Pancreas (tissue), 10 donors: ENCODE measurements around the gene RGS8. TPM values are rescaled to one million over a fixed set of nuclear protein-coding genes. Genes with fewer than 3 reads are reported as not detected.

Experiments
- ATAC-seq, 4 donors: fragments of 200-7000 bp; cut with Tn5 transposase; one replicate each; pipeline versions ENCODE4 v1.8.0 to v1.9.1; 2020; ENCODE audit warnings: mild to moderate bottlenecking in 4 of 4, moderate library complexity in 4 of 4
- DNase-seq, 6 donors: peaks; one replicate each; pipeline ENCODE4 v3.0.0-alpha.2; 2020
- FAIRE-seq: peaks from 2 replicates; lab custom pipeline; 2012; peaks lifted over from hg19 to GRCh38; lab: Jason Lieb, UNC
- H3K27ac ChIP-seq, 4 donors: fragments of 200-600 bp; sonication (generic); 1 replicate in 3 of 4; 2 replicates in 1 of 4; pipeline versions ENCODE4 v1.5.0 to v1.8.0; 2020
- H3K27me3 ChIP-seq, 4 donors: fragments of 200-600 bp; one replicate each; pipeline ENCODE4 v1.8.0; 2021
- H3K36me3 ChIP-seq, 3 donors: fragments of 200-600 bp; sonication (generic) in 1 of 3; one replicate each; pipeline versions ENCODE4 v1.5.0 to v1.8.0; 2020 to 2021
- H3K4me1 ChIP-seq, 3 donors: fragments of 200-600 bp; one replicate each; pipeline ENCODE4 v1.8.0; 2021
- H3K4me3 ChIP-seq, 4 donors: fragments of 200-600 bp; sonication (generic) in 2 of 4; one replicate each; pipeline versions ENCODE4 v1.5.0 to v1.8.0; 2020 to 2021
- H3K9me3 ChIP-seq, 4 donors: fragments of 200-600 bp; one replicate each; pipeline ENCODE4 v1.8.0; 2021
- CTCF ChIP-seq, 4 donors: fragments of 200-600 bp; sonication (generic) in 3 of 4; IDR thresholded peaks; one replicate each; pipeline versions ENCODE4 v1.5.0 to v1.8.0; 2021; ENCODE audit warnings: antibody characterized with exemption in 4 of 4
- WGBS, 2 donors: extraction: QIAGEN DNeasy Blood & Tissue Kit; methylation state at CpG; one replicate each; pipeline ENCODE4 v1.1.7; 2013; 5-methylcytosine and 5-hydroxymethylcytosine counted together
- intact Hi-C, 3 donors: fragments of 100-400 bp; cut with DNase I; formaldehyde crosslinking; loops; one replicate each; pipeline versions ENCODE4 v1.11.1 to v1.14.2; 2022
- polyA plus RNA-seq, 2 donors: library from polyadenylated mRNA; stranded (reverse); fragments of 200-250 nt; gene quantifications; one replicate each; pipeline ENCODE4 v1.2.3, GENCODE V29; 2013
- total RNA-seq, 6 donors: library from RNA; stranded (reverse); fragmentation: NEBNext Ultra II Directional in 4 of 6; extraction: Animal tissue kit (Norgen Biotek cat#: 25700) in 4 of 6; gene quantifications; one replicate each; pipeline versions ENCODE4 v1.2.1 to v1.2.4, GENCODE V29; 2021 to 2023
- donor health status: healthy with polysubstance abuse.
- donor health status: DM: no; HTN: no; CAD: no; lungs with moderate emphysema.
- donor health status: DM: no; HTN: no; CAD: no.
- donor health status: control.
- donor health status: control.
- donor health status: Bipolar disorder and iron deficiency.
- donor health status: DM: yes; HTN: yes; CAD: no.
- donor health status: DM: no; HTN: no; CAD: no.
- donor health status: DM: no; HTN: no; CAD: no.
- donor health status: DM: yes; HTN: yes; CAD: no.

The RGS8 gene
- total and polyA plus RNA-seq, 8 donors, result 0.02 TPM; not detected in 7

- intact Hi-C loops, result no loop called here
- Histone ChIP-seq H3K36me3 (no peaks in the 10 kb centered on the region), H3K4me3 (no peak overlapping the region), H3K27me3 (no peaks in the 10 kb centered on the region), H3K9me3 (no peaks in the 10 kb centered on the region), H3K27ac (no peak overlapping the region), H3K4me1 (no peaks in the 10 kb centered on the region)
- ATAC-seq, result peak in 1 of 4 donors; percentile 21
- no peak for DNase-seq
- WGBS, 2 donors, result 52 to 61% methylated on average over 4 of the region's 4 CpGs
- no peak for TF ChIP-seq CTCF (IDR thresholded peaks at IDR 0.05)
- no peak for FAIRE-seq
Observed at GRCh38 chr1:182676274-182676673, 8.1 kb downstream of the RGS8 start.

- ATAC-seq, result peak in 1 of 4 donors; percentile 34
- no peak for FAIRE-seq
- no peaks in the 10 kb centered on the region for H3K4me1 ChIP-seq
- intact Hi-C loops, result no loop called here
- WGBS, 2 donors, result 72 to 75% methylated on average over 8 of the region's 8 CpGs
- H3K27me3 ChIP-seq, result no peaks in the 10 kb centered on the region
- no peak for DNase-seq
- no peaks in the 10 kb centered on the region for H3K9me3 ChIP-seq
- no peak overlapping the region for H3K27ac ChIP-seq
- no peak for TF ChIP-seq CTCF (IDR thresholded peaks at IDR 0.05)
- H3K36me3 ChIP-seq, result no peaks in the 10 kb centered on the region
- H3K4me3 ChIP-seq, result no peak overlapping the region
Observed at GRCh38 chr1:182674346-182675246, 9.8 kb downstream of the RGS8 start.

GRCh38 chr1:182672487-182672836, 11.9 kb downstream of the RGS8 start:
- Histone ChIP-seq H3K4me1 (no peaks in the 10 kb centered on the region), H3K9me3 (no peaks in the 10 kb centered on the region), H3K27ac (no peak overlapping the region), H3K27me3 (no peaks in the 10 kb centered on the region), H3K36me3 (no peaks in the 10 kb centered on the region), H3K4me3 (no peak overlapping the region)
- intact Hi-C loops, result no loop called here
- 39 to 54% methylated on average over 1 of the region's 1 CpG for WGBS, 2 donors
- ATAC-seq (no peak), DNase-seq (no peak), FAIRE-seq (no peak)
- TF ChIP-seq CTCF (IDR thresholded peaks at IDR 0.05), result no peak

GRCh38 chr1:182671750-182672486, 12.5 kb downstream of the RGS8 start:
- no peak for DNase-seq

More at GRCh38 chr1:182671750-182672486, 12.5 kb downstream of the RGS8 start:
- H3K4me3 ChIP-seq, result no peak overlapping the region
- ATAC-seq (peak in 2 of 4 donors; percentile 25 to 36), FAIRE-seq (no peak)
- no peaks in the 10 kb centered on the region for H3K27me3 ChIP-seq
- H3K9me3 ChIP-seq, result no peaks in the 10 kb centered on the region
- no peak for TF ChIP-seq CTCF (IDR thresholded peaks at IDR 0.05)
- intact Hi-C loops, result no loop called here
- no peaks in the 10 kb centered on the region for H3K4me1 ChIP-seq
- H3K27ac ChIP-seq, result no peak overlapping the region
- H3K36me3 ChIP-seq, result no peaks in the 10 kb centered on the region
- WGBS, 2 donors, result 41 to 46% methylated on average over 12 of the region's 12 CpGs
